Loucy (cell line): ENCODE measurements around the gene PCDHA2.
"Not testable (repeated sequence)": the region's sequence is repeated elsewhere in the genome, so short reads cannot be mapped to it uniquely, and the experiment has no call there.

Experiments
- H2AFZ ChIP-seq: fragments of 200-600 bp; sonication (generic); 2 replicates; pipeline ENCODE4 v1.6.0; 2016; ENCODE audit warnings: antibody characterized with exemption, mild to moderate bottlenecking, low read length, moderate library complexity
- H3F3A ChIP-seq: fragments of 200-600 bp; 2 replicates; pipeline ENCODE4 v1.6.0; 2016; ENCODE audit warnings: antibody characterized with exemption, low read depth, mild to moderate bottlenecking
- H3K27me3 ChIP-seq: fragments of 200-600 bp; sonication (generic); 2 replicates; pipeline ENCODE4 v1.6.1; 2014; ENCODE audit warnings: low read length, mild to moderate bottlenecking; ENCODE audit not compliant: insufficient read depth, poor library complexity, severe bottlenecking
- H3K36me3 ChIP-seq: fragments of 200-600 bp; sonication (generic); 2 replicates; pipeline ENCODE4 v1.6.1; 2016; ENCODE audit warnings: low read length; ENCODE audit not compliant: insufficient read depth
- H3K4me1 ChIP-seq: fragments of 200-600 bp; sonication (generic); 2 replicates; pipeline ENCODE4 v1.5.1; 2014; ENCODE audit warnings: low read length, mild to moderate bottlenecking; ENCODE audit not compliant: insufficient read depth, poor library complexity, severe bottlenecking
- H3K4me2 ChIP-seq: fragments of 200-600 bp; sonication (generic); 2 replicates; pipeline ENCODE4 v1.6.0; 2014; ENCODE audit warnings: antibody characterized with exemption, low read length, low read depth, mild to moderate bottlenecking; ENCODE audit not compliant: poor library complexity, severe bottlenecking
- H3K4me3 ChIP-seq: fragments of 200-600 bp; sonication (generic); 2 replicates; pipeline ENCODE4 v1.5.1; 2014; ENCODE audit warnings: low read length, mild to moderate bottlenecking, mixed read lengths; ENCODE audit not compliant: poor library complexity, severe bottlenecking
- H3K79me2 ChIP-seq: fragments of 200-600 bp; sonication (generic); 2 replicates; pipeline ENCODE4 v1.6.1; 2014; ENCODE audit warnings: low read length; ENCODE audit not compliant: insufficient read depth
- H3K9ac ChIP-seq: fragments of 200-600 bp; sonication (generic); 2 replicates; pipeline ENCODE4 v1.6.0; 2014; ENCODE audit warnings: mild to moderate bottlenecking, low read depth, low read length, moderate library complexity; ENCODE audit not compliant: poor library complexity, severe bottlenecking
- H3K9me2 ChIP-seq: fragments of 200-600 bp; sonication (generic); replicated peaks from 2 replicates; pipeline ENCODE4 v1.6.1; 2016; ENCODE audit warnings: low read depth, low read length, mixed read lengths
- H3K9me3 ChIP-seq: fragments of 200-600 bp; sonication (generic); 2 replicates; pipeline ENCODE4 v1.6.1; 2014; ENCODE audit warnings: mild to moderate bottlenecking, antibody characterized with exemption, low read length, low read depth; ENCODE audit not compliant: insufficient read depth
- H4K20me1 ChIP-seq: fragments of 200-600 bp; sonication (generic); 2 replicates; pipeline ENCODE4 v1.6.0; 2014; ENCODE audit warnings: antibody characterized with exemption, low read length, mild to moderate bottlenecking; ENCODE audit not compliant: insufficient read depth, poor library complexity, severe bottlenecking
- CTCF ChIP-seq: fragments of 200-600 bp; sonication (generic); conservative IDR thresholded peaks from 2 replicates; pipeline ENCODE4 v1.5.1; 2014; ENCODE audit warnings: mild to moderate bottlenecking, antibody characterized with exemption, low read length
- EZH2phosphoT487 ChIP-seq: fragments of 200-600 bp; IDR thresholded peaks from 2 replicates; pipeline ENCODE4 v1.6.1; 2018; ENCODE audit warnings: antibody characterized with exemption, mild to moderate bottlenecking, moderate library complexity, borderline replicate concordance

Gene PCDHA2

GRCh38 chr5:140821375-140822280 lies 27.0 kb downstream of the PCDHA2 start, which contains the start of gene PCDHA5:
Gene PCDHA5, plus strand, starts transcription at chr5:140821613.
- Histone ChIP-seq H4K20me1 (no peaks in the 10 kb centered on the region), H2AFZ (no peak within 1 kb of the TSS), H3K79me2 (no peaks in the 10 kb centered on the region), H3K36me3 (no peaks in the 10 kb centered on the region), H3K9me3 (no peaks in the 10 kb centered on the region; the same call in 1 of the 2 replicates), H3K4me3 (no peak within 1 kb of the TSS), H3K4me1 (no peaks in the 10 kb centered on the region), H3K27me3 (no peaks in the 10 kb centered on the region), H3K4me2 (no peak within 1 kb of the TSS), H3K9ac (no peak within 1 kb of the TSS), H3K9me2 (no peaks in the 10 kb centered on the region), H3F3A (no peaks in the 10 kb centered on the region)
- TF ChIP-seq EZH2phosphoT487 (no peak), CTCF (no peak)

GRCh38 chr5:140822281-140822629 lies 27.6 kb downstream of the PCDHA2 start:
- H2AFZ ChIP-seq: no peak overlapping the region
- no peaks in the 10 kb centered on the region for H3F3A ChIP-seq
- TF ChIP-seq CTCF: no peak
- TF ChIP-seq EZH2phosphoT487: no peak
- H3K9me3 ChIP-seq: no peaks in the 10 kb centered on the region; the same call in 1 of the 2 replicates
- H3K9me2 ChIP-seq: no peaks in the 10 kb centered on the region
- no peaks in the 10 kb centered on the region for H3K27me3 ChIP-seq
- H3K4me1 ChIP-seq: no peaks in the 10 kb centered on the region
- no peak overlapping the region for H3K4me3 ChIP-seq
- H4K20me1 ChIP-seq: no peaks in the 10 kb centered on the region
- H3K36me3 ChIP-seq: no peaks in the 10 kb centered on the region
- H3K79me2 ChIP-seq: no peaks in the 10 kb centered on the region
- no peak overlapping the region for H3K4me2 ChIP-seq
- no peak overlapping the region for H3K9ac ChIP-seq

GRCh38 chr5:140822969-140823368 lies 28.3 kb downstream of the PCDHA2 start:
- H3K4me3 ChIP-seq, H3K4me1 ChIP-seq, H4K20me1 ChIP-seq, H3F3A ChIP-seq, H3K4me2 ChIP-seq, H3K36me3 ChIP-seq, H3K79me2 ChIP-seq, H3K9me2 ChIP-seq, H3K9me3 ChIP-seq, H3K27me3 ChIP-seq, H3K9ac ChIP-seq, H2AFZ ChIP-seq: not testable (repeated sequence)

GRCh38 chr5:140823475-140823874 lies 28.8 kb downstream of the PCDHA2 start:
- no peak overlapping the region for H3K9ac ChIP-seq

More at GRCh38 chr5:140823475-140823874, 28.8 kb downstream of the PCDHA2 start:
- TF ChIP-seq EZH2phosphoT487 (no peak), CTCF (no peak)
- H2AFZ ChIP-seq: no peak overlapping the region
- no peaks in the 10 kb centered on the region for H4K20me1 ChIP-seq
- no peak overlapping the region for H3K4me2 ChIP-seq
- H3F3A ChIP-seq: no peaks in the 10 kb centered on the region
- H3K36me3 ChIP-seq: no peaks in the 10 kb centered on the region
- no peaks in the 10 kb centered on the region for H3K79me2 ChIP-seq
- no peaks in the 10 kb centered on the region for H3K9me2 ChIP-seq
- no peaks in the 10 kb centered on the region for H3K4me1 ChIP-seq
- no peaks in the 10 kb centered on the region for H3K27me3 ChIP-seq
- no peaks in the 10 kb centered on the region; the same call in 1 of the 2 replicates for H3K9me3 ChIP-seq
- H3K4me3 ChIP-seq: no peak overlapping the region
